NB4 (cell line): ENCODE measurements around the gene NFATC2.

ENCODE experiments used
- DNase-seq: peaks from one replicate; pipeline ENCODE4 v3.0.0; 2010; ENCODE audit warnings: low read depth
- H3K4me3 ChIP-seq: one replicate; pipeline ENCODE4 v1.5.1; 2011; ENCODE audit warnings: mild to moderate bottlenecking, low read depth, low read length, moderate library complexity
- MAX ChIP-seq: IDR thresholded peaks from 2 replicates; pipeline ENCODE4 v1.6.1; 2011; ENCODE audit warnings: low read depth, low read length
- MYC ChIP-seq: IDR thresholded peaks from 2 replicates; pipeline ENCODE4 v1.6.1; 2011; ENCODE audit warnings: low read depth, low read length
- POLR2A ChIP-seq: IDR thresholded peaks from 2 replicates; pipeline ENCODE4 v1.6.1; 2011; ENCODE audit warnings: mild to moderate bottlenecking; ENCODE audit not compliant: insufficient read length; ENCODE audit errors: extremely low read depth
- TF ChIP-seq, protein P1 (sequence below): IDR thresholded peaks from one replicate; pipeline ENCODE4 v1.5.1; 2012; ENCODE audit warnings: low read depth, low read length

Gene NFATC2

GRCh38 chr20:51424270-51425117, 118.0 kb downstream of the NFATC2 start:
- no peak for DNase-seq
- H3K4me3 ChIP-seq, result no peak overlapping the region
- TF ChIP-seq MYC, result no peak
- TF ChIP-seq, protein P1, sequence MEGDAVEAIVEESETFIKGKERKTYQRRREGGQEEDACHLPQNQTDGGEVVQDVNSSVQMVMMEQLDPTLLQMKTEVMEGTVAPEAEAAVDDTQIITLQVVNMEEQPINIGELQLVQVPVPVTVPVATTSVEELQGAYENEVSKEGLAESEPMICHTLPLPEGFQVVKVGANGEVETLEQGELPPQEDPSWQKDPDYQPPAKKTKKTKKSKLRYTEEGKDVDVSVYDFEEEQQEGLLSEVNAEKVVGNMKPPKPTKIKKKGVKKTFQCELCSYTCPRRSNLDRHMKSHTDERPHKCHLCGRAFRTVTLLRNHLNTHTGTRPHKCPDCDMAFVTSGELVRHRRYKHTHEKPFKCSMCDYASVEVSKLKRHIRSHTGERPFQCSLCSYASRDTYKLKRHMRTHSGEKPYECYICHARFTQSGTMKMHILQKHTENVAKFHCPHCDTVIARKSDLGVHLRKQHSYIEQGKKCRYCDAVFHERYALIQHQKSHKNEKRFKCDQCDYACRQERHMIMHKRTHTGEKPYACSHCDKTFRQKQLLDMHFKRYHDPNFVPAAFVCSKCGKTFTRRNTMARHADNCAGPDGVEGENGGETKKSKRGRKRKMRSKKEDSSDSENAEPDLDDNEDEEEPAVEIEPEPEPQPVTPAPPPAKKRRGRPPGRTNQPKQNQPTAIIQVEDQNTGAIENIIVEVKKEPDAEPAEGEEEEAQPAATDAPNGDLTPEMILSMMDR, result no peak
- no peak for TF ChIP-seq MAX
- TF ChIP-seq POLR2A, result no peak

- H3K4me3 ChIP-seq, result no peak overlapping the region
- TF ChIP-seq, protein P1, result no peak
- TF ChIP-seq MAX (no peak), MYC (no peak), POLR2A (no peak)
- DNase-seq, result no peak
These were observed 118.7 kb downstream of the NFATC2 start for GRCh38 chr20:51423810-51424209.

DNA sequence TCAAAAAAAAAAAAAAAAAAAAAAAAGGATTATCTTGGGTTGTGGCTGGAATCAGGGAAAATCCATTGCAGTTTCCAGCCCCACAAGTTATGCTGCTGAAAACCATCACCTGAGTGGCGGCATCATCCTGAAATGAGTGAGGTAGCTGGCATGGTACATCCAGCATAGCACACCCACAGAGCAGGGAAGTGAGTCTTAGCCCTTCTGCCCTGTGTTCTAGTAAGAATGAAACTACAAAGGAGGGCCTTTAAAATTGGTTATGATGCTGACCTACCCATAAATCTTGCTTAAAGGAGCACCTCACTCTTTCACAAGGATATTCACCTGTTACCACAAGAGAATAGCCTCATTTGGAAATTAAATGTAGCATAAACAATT, 119.2 kb downstream of the NFATC2 start:
- TF ChIP-seq, protein P1, result no peak
- no peak for TF ChIP-seq POLR2A
- no peak for TF ChIP-seq MAX
- no peak for TF ChIP-seq MYC
- no peak for DNase-seq
- H3K4me3 ChIP-seq, result no peak overlapping the region

GRCh38 chr20:51422514-51423289, 119.8 kb downstream of the NFATC2 start:
- TF ChIP-seq MYC (no peak), POLR2A (no peak), MAX (no peak)
- TF ChIP-seq, protein P1, result no peak

GRCh38 chr20:51420805-51421204, 121.7 kb downstream of the NFATC2 start:
- TF ChIP-seq MYC, result no peak
- no peak for TF ChIP-seq POLR2A
- no peak for TF ChIP-seq MAX
- TF ChIP-seq, protein P1, result no peak
- no peak for DNase-seq
- no peak overlapping the region for H3K4me3 ChIP-seq

More at GRCh38 chr20:51422514-51423289, 119.8 kb downstream of the NFATC2 start:
- no peak overlapping the region for H3K4me3 ChIP-seq
- no peak for DNase-seq
